ENCODE data around the gene STH. TPM values are rescaled to one million over a fixed set of nuclear protein-coding genes. Genes with fewer than 3 reads are reported as not detected.

The STH gene
- total and polyA plus RNA-seq, 10 of the 15 experiments (the other 5 are each of a cell fraction or from before 2014, with no cell fraction given): not detected

DNA sequence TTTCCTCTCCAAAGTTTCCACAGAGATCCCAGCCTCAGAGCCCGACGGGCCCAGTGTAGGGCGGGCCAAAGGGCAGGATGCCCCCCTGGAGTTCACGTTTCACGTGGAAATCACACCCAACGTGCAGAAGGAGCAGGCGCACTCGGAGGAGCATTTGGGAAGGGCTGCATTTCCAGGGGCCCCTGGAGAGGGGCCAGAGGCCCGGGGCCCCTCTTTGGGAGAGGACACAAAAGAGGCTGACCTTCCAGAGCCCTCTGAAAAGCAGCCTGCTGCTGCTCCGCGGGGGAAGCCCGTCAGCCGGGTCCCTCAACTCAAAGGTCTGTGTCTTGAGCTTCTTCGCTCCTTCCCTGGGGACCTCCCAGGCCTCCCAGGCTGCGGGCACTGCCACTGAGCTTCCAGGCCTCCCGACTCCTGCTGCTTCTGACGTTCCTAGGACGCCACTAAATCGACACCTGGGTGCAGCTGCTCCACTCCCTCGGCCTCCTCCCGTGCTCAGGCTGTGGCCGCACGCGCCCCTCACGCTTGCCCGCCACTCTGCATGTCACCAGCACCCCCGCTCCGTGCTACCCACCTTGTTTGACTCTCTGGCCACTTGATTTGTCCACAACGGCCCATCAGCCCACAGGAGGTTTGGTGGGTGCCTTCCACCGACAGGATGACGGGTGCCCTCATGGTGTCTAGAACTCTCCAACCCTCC lies 15.3 kb upstream of the STH start (continued):
- TF ChIP-seq, protein P1, sequence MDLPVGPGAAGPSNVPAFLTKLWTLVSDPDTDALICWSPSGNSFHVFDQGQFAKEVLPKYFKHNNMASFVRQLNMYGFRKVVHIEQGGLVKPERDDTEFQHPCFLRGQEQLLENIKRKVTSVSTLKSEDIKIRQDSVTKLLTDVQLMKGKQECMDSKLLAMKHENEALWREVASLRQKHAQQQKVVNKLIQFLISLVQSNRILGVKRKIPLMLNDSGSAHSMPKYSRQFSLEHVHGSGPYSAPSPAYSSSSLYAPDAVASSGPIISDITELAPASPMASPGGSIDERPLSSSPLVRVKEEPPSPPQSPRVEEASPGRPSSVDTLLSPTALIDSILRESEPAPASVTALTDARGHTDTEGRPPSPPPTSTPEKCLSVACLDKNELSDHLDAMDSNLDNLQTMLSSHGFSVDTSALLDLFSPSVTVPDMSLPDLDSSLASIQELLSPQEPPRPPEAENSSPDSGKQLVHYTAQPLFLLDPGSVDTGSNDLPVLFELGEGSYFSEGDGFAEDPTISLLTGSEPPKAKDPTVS (IDR thresholded peaks at IDR 0.05; ENCODE audit: low read depth, low read length): no peak
- no peak for TF ChIP-seq RB1 (IDR thresholded peaks at IDR 0.05; ENCODE audit: borderline replicate concordance)
- TF ChIP-seq, protein P2, sequence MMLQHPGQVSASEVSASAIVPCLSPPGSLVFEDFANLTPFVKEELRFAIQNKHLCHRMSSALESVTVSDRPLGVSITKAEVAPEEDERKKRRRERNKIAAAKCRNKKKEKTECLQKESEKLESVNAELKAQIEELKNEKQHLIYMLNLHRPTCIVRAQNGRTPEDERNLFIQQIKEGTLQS (IDR thresholded peaks at IDR 0.05; ENCODE audit: borderline replicate concordance, extremely low read depth, low read depth, low read length): no peak
- TF ChIP-seq, protein P3, sequence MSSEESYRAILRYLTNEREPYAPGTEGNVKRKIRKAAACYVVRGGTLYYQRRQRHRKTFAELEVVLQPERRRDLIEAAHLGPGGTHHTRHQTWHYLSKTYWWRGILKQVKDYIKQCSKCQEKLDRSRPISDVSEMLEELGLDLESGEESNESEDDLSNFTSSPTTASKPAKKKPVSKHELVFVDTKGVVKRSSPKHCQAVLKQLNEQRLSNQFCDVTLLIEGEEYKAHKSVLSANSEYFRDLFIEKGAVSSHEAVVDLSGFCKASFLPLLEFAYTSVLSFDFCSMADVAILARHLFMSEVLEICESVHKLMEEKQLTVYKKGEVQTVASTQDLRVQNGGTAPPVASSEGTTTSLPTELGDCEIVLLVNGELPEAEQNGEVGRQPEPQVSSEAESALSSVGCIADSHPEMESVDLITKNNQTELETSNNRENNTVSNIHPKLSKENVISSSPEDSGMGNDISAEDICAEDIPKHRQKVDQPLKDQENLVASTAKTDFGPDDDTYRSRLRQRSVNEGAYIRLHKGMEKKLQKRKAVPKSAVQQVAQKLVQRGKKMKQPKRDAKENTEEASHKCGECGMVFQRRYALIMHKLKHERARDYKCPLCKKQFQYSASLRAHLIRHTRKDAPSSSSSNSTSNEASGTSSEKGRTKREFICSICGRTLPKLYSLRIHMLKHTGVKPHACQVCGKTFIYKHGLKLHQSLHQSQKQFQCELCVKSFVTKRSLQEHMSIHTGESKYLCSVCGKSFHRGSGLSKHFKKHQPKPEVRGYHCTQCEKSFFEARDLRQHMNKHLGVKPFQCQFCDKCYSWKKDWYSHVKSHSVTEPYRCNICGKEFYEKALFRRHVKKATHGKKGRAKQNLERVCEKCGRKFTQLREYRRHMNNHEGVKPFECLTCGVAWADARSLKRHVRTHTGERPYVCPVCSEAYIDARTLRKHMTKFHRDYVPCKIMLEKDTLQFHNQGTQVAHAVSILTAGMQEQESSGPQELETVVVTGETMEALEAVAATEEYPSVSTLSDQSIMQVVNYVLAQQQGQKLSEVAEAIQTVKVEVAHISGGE (CRISPR knock-in tag; IDR thresholded peaks at IDR 0.05): no peak
- TF ChIP-seq ZNF24 (IDR thresholded peaks at IDR 0.05): no peak

DNA sequence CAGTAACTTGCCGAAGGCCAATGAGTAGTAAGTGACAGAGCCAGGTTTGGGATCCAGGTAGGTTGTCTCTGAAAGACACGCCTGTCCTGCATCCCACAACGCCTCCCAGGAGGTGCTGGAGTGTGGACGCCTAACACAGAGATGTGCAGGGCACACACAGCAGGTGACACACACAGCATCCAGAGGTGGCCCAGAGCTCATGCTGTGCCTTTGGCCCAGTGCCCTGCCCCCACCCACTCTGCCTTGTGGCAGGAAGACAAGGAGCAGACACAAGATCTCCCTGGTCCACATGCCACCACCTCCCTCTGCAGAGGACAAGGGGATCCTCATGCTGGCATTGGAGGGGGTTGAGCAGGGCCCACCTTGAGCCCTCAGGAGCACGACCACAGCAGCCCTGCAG lies 14.7 kb upstream of the STH start:
- WGBS (ENCODE audit: insufficient coverage, insufficient replicate concordance, low lambda C conversion rate, missing lambda C conversion rate): 34% methylated on average over 5 of the region's 5 CpGs
- no peaks in the 10 kb centered on the region for H4K20me1 ChIP-seq (ENCODE audit: control insufficient read depth, insufficient read depth)
- no peak overlapping the region for H3K4me2 ChIP-seq (ENCODE audit: control insufficient read depth, insufficient read depth)
- CTCF ChIA-PET: no interaction called here
- no peak overlapping the region for H3K27ac ChIP-seq (ENCODE audit: control insufficient read depth, insufficient read depth)
- RAD21 ChIA-PET (ENCODE audit: unreplicated experiment): no interaction called here
- no peaks in the 10 kb centered on the region for H3K36me3 ChIP-seq (ENCODE audit: control insufficient read depth in 2 of 2, insufficient read depth in 2 of 2, low read length in 1 of 2)
- no peaks in the 10 kb centered on the region for H3K4me1 ChIP-seq (ENCODE audit: control insufficient read depth, insufficient read depth, low read length)
- no peak overlapping the region for H3K9ac ChIP-seq (ENCODE audit: control insufficient read depth, insufficient read depth, low read length)
- no peaks in the 10 kb centered on the region; a peak in 1 of 4 replicates for H3K27me3 ChIP-seq (replicated peaks in 1 of 2; ENCODE audit: control insufficient read depth in 2 of 2, insufficient read depth in 2 of 2, low read length in 1 of 2)
- BruUV-seq (replicated peaks): no TSS peak
- H2AFZ ChIP-seq (ENCODE audit: control insufficient read depth, low read depth, low read length): no peak overlapping the region
- TF ChIP-seq RFX5 (IDR thresholded peaks at IDR 0.05; ENCODE audit: low read depth, low read length) (no peak), SIX5 (IDR thresholded peaks at IDR 0.05; ENCODE audit: low read depth, low read length, severe bottlenecking) (no peak), SUZ12 (IDR thresholded peaks at IDR 0.05; ENCODE audit: unreplicated experiment) (no peak), POLR2AphosphoS5 (IDR thresholded peaks at IDR 0.05; ENCODE audit: low read length) (no peak), EGR1 (IDR thresholded peaks at IDR 0.05; ENCODE audit: borderline replicate concordance in 1 of 2, low read depth in 2 of 2, low read length in 2 of 2) (no peak), MTA2 (IDR thresholded peaks at IDR 0.05; ENCODE audit: low read depth) (no peak), SREBF1 (IDR thresholded peaks at IDR 0.05; ENCODE audit: low read length) (no peak), MTA3 (IDR thresholded peaks at IDR 0.05; ENCODE audit: borderline replicate concordance, low read length) (no peak), NFIC (IDR thresholded peaks at IDR 0.05; ENCODE audit: low read depth, low read length) (no peak), CBX3 (IDR thresholded peaks at IDR 0.05; ENCODE audit: borderline replicate concordance, low read depth) (no peak), ZZZ3 (IDR thresholded peaks at IDR 0.05; ENCODE audit: control insufficient read depth, insufficient read length, low read depth) (no peak), LARP7 (IDR thresholded peaks at IDR 0.05) (no peak)
- TF ChIP-seq, protein P4, sequence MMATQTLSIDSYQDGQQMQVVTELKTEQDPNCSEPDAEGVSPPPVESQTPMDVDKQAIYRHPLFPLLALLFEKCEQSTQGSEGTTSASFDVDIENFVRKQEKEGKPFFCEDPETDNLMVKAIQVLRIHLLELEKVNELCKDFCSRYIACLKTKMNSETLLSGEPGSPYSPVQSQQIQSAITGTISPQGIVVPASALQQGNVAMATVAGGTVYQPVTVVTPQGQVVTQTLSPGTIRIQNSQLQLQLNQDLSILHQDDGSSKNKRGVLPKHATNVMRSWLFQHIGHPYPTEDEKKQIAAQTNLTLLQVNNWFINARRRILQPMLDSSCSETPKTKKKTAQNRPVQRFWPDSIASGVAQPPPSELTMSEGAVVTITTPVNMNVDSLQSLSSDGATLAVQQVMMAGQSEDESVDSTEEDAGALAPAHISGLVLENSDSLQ (IDR thresholded peaks at IDR 0.05): no peak
- ATAC-seq: no peak
- in situ Hi-C loops (cut with MboI) (no loop called here), intact Hi-C loops (cut with micrococcal nuclease; ENCODE audit: unreplicated experiment) (no loop called here)
- H3K9me3 ChIP-seq (replicated peaks; ENCODE audit: control insufficient read depth, insufficient read depth, low read length): no peaks in the 10 kb centered on the region
- SMC1A ChIA-PET (ENCODE audit: uncharacterized antibody, unreplicated experiment): interaction anchor here (0.5 kb wide), 1 partner anchor 183 kb away, joined by 3 read pairs; no protein-coding TSS in a partner anchor
- H3K79me2 ChIP-seq (ENCODE audit: control insufficient read depth, insufficient read depth, low read length): no peaks in the 10 kb centered on the region
- no peak for DNase-seq (ENCODE audit: low read depth, low spot score)
- POLR2A ChIA-PET: no interaction called here
- no peak for FAIRE-seq
- no peak overlapping the region for H3K4me3 ChIP-seq

All from GM12878 (cell line).